ENCODE measurements around the gene S100A12.
"Not testable (repeated sequence)": the region's sequence is repeated elsewhere in the genome, so short reads cannot be mapped to it uniquely, and the experiment has no call there.

S100A12 gene

DNA sequence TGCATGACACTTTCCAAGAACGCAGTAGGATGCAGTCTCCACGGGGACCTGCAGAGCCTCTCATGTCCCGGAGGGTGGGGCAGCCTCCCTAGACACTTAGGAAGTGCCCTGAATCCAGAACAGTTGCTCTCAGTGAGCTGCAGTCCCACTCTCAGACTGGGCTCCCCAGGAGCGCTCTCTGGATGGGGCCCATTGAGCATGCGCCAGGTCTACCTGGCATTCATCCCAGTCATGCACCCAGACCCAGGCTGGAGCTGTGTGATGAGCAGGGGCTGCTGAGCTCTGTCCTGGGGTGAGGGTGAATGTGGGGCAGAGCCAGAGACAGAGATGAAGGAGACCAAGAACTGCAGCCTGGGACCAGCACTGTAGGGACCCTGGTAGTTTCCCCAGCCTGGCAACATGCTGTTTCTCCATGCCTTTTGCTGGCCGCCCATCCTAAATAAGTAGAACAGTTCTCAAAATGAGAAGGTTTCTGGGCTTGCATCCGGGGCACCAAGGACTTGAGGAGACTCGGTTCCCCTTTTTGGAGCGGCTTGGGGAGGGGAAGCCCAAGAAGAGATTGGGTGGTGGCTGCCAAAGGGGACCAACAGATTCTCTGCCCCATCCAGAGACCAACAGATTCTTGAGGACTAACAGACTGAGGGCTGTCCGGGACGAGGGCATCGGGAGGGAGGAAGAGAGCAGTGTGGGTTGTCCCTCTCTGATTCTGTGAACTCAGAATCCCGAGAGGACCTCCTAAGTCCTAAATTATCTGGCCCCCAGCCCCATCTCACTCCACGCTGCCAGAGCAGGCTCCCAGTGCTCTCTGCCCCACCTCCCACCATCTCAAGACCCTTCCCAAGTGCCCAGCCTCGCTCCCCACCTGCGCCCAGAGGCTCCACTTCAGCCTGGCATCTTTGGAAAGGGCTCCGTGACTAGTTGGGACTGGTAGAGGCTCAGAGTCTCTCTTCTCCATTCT is 25.8 kb downstream of the S100A12 start:
- DNase-seq, result no peak

DNA sequence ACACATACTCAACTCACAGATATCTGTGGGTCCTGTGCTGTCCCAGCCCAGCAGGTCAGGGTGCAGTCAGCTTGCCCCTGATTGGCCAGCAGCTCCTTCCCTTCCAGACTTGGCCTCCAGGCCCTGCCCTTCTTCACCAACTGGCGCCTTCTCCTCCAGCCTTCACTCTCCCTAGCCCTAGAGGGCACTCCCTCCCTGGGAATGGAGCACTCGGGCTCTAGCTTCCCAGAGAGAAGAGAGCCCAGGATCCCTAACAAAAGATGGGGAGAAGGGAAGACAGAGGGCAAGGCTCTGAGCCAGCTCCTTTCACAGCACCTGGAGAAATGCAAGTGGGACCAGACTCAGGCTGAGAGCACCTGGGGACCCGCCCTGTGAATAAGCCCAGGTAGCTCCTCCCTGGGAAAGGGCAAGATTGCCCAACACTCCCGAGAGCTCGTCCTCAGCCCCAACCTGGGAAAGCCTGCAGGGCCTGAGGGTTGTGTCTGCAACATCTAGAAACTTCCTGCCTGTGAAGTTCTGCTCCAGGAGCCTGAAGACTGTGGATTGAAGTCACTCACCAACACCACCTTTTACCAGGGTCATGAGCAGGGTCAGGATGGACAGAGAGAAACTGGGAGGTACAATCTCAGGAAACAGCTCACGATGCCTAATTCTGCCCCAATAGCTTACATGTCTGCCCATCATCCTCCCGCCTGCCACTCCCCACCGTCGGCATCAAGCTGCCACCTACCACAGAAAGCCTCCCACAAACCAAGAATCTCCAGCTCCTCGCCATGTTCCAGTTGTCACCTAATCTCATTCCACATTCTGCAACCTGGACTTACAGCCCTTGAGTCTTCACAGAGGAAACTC is 26.7 kb downstream of the S100A12 start, which contains the start of gene PGLYRP4:
PGLYRP4 (minus strand) TSS at position 331 of the 852 bp plus-strand sequence. CDS start 909 bp downstream, outside the sequence.
- DNase-seq, result no peak

DNA sequence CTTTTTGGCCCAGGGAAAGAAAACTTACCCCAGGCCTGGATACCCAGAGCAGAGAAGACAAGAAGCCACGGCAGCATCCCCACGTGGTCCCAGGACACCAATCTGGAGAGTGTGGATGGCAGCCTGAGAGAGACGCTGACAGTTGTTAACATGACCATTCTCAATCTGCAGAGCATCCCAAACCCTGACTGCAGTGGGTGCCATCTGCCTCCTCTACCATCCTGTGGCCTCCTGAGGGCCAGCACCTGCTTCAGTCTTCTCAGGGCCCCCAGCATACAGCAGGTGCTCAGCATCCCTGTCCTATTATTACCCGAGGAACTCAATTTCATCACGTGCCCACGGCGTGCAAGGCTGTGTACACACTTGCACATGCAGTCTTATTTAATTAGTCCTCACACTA is 27.6 kb downstream of the S100A12 start:
- DNase-seq, result no peak

DNA sequence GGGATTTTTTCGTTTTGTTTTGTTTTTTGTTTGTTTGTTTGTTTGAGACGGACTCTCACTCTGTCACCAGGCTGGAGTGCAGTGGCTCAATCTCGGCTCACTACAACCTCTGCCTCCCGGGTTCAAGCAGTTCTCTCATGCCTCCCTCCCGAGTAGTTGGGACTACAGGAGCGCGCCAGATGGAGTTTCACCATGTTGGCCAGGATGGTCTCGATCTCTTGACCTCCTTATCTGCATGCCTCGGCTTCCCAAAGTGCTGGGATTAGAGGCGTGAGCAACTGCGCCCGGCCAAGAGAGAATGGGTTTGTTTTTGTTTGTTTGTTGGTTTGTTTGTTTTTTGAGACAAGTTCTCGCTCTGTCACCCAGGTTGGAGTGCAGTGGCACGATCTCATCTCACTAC is 28.4 kb downstream of the S100A12 start:
- DNase-seq, result not testable (repeated sequence)

DNA sequence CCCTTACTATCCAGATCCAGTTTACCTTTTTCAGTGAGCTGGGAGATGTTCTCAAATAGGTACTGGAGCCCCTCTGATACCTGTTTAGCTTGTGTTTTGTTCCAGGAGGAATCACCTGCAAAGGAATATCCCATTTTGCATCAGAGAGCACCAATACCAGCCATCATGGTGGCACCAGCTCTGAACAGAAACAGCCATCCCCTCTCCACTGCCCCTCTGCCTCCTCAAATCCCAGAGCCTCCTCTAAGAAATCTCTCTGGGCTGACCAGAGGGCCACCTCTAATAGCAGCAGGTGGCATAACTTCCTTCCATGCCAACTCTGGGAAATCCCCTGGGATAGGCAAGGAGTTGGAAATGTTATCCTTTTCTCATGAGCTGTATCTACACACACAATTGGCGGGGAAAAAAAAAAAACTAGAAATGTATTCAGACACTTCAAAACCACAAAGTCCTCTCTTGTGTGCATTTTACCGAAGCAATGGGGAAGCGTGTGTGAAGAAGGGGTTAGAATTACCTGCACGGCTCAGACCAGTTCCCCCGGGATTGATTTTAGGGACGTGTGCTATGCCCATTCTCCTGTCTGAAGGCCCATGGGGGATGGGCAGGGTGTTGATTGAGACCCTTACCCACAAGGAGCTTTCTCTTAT is 29.2 kb downstream of the S100A12 start:
- no peak for DNase-seq

DNA sequence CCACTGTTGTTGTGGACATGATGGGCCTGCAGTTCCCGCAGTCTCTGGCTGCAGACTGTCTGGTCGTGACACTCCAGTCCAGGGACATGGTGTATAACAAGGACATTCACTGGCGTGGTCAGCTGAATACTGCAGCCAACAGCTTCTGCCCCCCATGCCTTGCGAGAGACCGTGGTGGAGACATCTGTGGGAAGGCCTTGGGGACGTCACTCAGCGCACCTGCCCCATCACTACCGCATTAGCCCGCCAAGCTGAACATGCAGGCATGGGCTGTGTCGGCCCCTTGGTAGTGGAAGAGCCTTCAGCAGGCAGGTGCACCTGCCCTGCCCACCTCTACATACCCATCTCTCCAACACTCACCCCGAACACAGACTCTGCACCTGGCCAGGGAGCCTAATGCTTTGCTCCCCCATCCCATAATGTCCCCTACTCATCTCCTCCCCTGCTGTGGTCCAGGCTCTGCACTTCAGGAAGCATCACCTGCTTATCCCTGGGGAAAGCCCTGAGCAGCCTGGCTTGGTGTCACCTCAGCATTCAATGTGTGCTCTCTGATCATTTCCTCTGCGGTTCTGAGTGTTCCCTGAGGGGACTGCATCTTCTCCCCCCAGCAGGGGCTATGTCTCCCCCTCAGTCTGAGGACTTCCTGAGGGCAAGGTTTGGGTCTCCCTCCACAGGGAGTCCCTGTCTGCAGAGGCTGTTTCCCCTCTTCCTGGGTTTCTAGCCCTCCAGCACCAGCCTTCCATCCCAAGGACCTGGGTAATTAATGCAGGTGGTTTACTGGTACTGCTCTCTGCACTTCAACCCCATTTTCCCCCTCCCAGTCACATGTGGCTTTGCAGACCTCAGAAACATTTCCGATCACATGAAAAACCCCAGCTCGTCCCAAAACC is 30.0 kb downstream of the S100A12 start:
- no peak for DNase-seq

DNA sequence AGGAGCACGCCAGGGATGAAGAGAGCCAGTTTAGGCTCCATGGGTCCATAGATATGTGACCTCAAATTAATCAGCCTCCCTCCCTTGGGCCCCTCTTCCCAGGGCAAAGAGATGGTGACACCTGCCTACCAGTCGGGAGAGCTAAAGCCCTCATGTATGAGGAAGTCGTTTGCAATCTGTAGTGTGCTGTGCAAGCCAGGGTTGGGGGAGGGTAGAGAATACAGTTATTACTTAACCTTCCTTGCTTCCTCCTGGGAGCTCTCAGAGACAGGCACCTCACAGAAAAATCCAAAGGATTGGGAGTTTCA is 30.7 kb downstream of the S100A12 start:
- no peak for DNase-seq

DNA sequence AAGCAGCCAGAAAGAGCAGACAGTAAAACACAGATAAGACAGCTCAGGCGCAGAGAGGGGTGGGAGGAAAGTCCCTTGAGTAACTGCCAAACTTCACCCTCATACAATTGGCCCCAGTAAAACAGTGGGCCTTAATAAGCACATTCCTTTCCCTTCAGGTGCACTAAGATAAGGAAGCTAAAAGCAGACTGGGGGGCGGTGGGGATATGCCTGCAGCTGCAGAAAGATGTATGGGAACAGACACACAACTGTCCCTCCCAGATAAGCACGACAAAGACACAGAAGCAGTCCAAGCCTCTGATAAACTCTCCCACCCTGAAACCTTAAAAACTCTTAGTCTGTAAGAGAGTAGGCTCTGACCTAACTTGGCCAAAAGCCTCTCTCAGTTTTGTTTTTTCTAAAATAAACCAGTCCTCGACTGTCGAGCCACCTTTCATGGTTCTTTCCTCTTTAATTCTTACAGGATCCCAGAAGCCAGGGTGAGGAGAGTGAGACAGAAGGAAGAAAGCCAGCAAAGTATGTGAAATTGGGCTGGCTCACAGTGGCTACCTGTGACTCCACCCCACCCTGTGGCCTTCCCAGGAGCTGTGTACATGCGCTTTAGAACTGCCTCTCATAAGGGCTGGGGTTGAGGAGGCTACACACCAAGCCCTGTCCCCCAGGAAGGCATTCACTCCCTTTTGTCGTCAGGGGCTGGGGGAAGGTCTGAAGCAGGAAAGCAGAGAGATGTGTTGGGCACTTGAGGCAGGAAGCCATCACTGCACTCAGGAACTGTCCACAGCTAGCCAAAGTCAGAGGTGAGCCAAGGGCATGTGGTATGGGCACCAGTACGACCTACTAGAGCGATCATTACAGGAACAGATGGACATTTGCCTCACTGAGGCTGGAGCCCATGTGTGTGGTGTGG is 31.4 kb downstream of the S100A12 start:
- no peak for DNase-seq

DNA sequence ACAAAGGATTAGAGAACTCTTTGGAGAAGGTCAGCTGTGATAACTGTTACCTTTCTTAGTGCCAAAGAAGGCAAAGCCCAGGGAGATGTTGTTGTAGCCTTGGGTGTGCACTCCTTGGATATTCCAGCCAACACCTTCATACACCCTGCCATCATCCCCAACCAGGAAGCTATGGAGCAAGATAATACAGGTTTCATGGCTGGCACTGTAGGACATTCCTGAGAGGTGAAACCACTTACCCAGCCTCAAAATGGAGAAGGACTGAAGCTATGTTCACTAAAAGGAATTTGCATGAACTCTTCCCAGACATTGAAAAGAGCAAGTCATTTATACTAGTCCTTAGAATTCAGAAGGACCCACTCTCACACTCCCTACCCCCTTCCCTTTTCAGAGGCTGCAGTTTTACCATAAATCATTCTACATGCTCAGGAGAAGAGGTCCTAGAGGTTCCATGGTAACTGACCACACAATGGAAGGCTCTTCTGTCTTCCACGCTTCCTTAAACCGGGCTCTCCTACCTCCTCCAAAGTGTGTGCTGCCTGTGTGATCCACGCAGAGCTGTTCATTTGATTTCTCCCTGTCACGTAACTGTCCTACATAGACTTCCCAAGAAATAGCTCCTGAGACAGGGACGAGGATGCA is 32.3 kb downstream of the S100A12 start:
- no peak for DNase-seq

DNA sequence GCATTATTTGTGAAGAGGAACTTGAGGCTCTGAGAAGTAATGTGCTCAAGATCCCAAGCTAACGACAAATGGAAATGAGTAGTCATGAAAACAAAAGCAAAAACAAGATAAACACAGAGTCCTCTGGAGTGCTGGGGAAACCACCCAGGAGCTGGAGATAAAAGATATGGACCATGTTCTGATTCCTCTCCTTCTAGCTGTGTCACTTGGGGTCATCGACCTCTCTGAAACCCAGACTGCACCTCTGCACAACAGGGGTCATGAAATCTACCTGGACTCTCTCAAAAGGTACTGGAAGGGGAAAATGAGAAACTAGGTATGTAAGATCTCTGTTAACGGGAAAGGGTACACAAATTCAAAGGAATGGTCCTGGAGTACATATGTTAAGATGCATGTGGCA is 33.2 kb downstream of the S100A12 start:
- no peak for DNase-seq

DNA sequence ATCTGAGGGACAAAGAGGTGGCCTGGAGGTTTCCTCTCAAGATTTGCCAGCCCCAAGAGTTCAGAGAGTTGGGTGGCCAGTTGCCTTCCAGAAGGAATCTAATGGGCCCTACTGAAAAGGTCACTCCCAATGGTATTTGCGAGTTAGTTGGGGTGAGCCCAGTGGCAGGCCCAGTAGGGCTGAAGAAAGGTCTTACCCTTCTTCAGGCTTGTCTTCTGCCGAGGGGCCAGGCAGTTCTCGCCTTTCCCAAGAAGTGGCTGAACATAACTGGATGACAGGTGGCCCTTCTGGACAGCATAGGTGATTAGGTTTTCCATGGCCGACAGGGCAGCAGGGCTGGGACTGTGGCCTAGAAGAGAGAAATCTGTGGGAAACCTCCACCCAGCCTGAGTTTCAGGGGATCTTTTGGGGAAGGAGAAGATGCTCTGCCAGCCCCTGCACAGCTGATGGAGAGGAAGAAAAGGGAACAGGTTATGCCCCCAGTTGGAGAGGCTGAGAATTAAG is 33.9 kb downstream of the S100A12 start:
- DNase-seq, result no peak

DNA sequence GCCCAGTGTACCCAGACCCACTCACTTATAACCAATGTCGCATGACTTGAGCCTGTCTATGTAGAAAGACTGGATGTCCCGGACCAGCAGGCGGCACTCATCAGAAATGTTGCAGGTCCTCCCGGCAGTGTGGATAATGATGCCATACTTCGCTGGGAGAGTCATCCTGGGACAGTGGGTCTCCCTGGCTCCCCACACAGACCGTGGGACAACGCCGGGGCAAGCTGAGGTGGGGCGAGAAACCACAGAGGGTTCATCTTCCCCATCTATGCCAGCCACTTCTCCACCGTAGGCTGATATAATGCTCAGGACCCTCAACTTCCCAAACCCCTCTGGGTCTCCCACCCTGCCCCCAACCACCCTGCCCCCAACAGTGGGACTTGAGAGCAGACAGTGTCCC is 35.1 kb downstream of the S100A12 start:
- DNase-seq, result no peak

DNA sequence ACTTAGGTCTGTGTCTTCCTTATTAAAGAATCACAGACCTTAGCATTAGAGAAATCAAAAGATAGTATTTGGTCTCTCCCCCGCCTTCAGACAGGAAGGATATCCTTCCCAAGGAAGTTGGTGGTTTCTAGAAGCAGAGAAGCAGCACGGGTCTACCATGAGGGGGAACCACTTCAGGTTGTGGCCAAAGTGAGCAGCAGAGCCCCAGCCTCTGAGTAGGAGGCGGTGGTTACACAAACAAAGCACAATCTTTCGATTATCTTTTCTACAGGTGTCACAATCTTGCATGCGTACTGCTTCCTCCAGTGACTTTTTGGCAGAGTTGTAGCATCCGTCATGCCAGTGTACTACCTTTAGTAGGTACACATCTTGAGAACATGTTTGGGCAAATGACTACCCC is 35.6 kb downstream of the S100A12 start:
- DNase-seq, result no peak

DNA sequence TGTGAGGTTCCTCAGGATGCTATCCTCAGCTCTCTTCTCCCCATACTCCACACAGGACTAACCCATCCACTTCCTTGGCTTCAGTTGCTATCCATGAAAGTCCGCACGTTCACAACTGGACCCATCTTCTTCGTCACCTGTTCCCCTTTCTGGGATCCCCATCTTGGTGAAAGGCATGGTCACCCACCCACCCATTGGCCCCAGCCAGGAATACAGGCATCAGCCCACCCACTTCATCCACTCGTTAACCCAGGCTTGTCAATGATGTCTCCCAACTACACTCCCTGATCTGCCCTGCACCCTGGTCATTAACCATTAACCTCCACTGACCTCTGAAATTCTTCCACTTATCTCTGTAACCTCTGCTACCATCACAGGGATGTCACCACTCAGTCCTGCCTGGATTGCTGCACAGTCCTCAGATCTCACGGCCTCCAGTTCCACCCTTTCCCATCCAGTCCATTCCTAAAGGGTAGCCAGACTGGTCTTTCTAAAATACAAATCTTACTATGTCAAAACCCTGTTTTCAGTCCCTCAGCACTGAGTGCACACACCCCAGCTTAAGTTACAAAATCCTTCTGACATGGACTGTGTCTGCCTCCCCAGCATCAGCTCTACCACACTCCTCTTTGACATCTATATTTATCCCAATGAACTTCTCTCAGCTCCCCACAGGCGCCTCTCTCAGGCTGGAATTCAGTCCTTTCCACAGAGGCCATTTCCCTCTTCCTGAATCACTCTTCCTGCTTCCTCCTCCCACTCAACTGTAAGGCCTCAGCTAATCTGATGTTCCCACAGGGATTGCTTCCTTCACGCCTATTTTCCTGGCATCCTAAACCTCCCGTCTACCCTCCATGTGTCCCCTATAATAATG is 37.2 kb downstream of the S100A12 start:
- DNase-seq, result no peak

DNA sequence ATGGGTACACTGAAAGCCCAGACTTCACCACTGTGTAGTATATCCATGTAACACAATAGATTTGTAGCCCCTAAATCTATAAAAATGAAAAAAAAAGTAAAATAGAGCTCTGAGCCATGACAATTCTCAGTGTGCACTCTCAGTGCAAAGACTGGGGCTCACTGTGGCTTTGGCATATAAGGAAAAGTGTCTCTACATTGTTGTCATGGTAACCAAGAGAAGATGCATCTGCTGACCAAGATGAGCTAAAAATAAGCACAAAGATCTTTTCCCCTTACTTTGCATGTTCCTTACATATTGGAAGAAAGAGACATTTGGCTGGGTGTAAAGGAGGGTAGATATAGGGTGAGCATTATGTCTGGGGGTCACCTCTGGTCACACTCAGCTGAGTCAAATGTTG is 38.8 kb downstream of the S100A12 start:
- no peak for DNase-seq

DNA sequence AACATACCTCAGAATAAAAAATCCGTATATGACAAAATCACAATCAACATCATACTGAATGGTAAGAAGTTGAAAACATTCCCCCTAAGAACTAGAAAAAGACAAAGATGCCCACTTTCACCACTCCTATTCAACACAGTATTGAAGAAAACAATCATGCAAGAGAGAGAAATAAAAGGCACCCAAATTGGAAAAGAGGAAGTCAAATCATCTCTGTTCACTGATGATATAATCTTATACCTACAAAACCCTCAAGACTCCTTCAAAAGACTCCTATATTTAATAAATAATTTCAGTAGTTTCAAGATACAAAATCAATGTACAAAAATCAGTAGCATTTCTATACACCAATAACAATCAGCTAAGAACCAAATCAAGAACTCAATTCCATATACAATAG is 41.5 kb downstream of the S100A12 start:
- DNase-seq, result no peak

DNA sequence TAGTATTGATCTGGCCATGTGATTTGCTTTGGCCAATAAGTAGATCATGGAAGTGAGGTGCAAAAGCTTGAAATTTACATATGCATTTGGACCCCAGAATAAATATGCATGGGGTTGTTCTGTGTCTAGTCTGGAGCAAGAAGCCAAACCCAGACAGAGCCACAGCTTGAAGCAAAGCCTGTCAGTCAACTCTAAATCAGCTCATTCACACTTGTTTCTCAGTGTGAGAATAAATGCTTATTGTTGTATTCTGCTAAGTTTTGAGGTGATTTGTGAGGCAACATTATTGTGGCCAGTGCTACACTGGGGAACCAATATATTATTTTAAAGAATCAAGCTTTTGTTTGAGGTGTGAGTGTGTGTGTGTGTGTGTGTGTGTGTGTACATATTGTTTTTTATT is 50.5 kb downstream of the S100A12 start:
- DNase-seq, result no peak

Data from NCI-H1694 treated with DMSO at 0.1 percent for 48 hours (cell line).